CD4-positive, alpha-beta memory T cell (primary cell): ENCODE results near the gene MAP2K1. TPM values are rescaled to one million over a fixed set of nuclear protein-coding genes. Genes with fewer than 3 reads are reported as not detected.
A peak's percentile ranks its signal among the peaks of the same experiment; 100 is the strongest.

Experiments
- CTCF ChIA-PET: fragments of 350-600 bp; sonication (Branson Sonifier 250); formaldehyde crosslinking; loops from one replicate; lab custom pipeline; 2021; ENCODE audit warnings: inconsistent platforms; ENCODE audit not compliant: partially characterized antibody; lab: Charles Lee
- POLR2A ChIA-PET: fragments of 350-600 bp; sonication (Branson Sonifier 250); formaldehyde crosslinking; loops from one replicate; lab custom pipeline; 2021; ENCODE audit not compliant: partially characterized antibody; lab: Charles Lee
- DNase-seq, 5 donors: peaks; one replicate each; pipeline versions ENCODE4 v3.0.0 to v3.0.0-alpha.2; 2020 to 2022; ENCODE audit warnings: mixed read lengths in 1 of 5
- H3K27ac ChIP-seq: one replicate; pipeline ENCODE4 v1.7.0; 2013; ENCODE audit warnings: low read depth, low read length
- H3K27me3 ChIP-seq: 2 replicates; pipeline ENCODE4 v1.7.0; 2013; ENCODE audit warnings: mild to moderate bottlenecking, low read length, moderate library complexity; ENCODE audit not compliant: insufficient read depth
- H3K36me3 ChIP-seq: 2 replicates; pipeline ENCODE4 v1.7.0; 2013; ENCODE audit warnings: mild to moderate bottlenecking, low read length, moderate library complexity; ENCODE audit not compliant: insufficient read depth
- H3K4me1 ChIP-seq: 2 replicates; pipeline ENCODE4 v1.7.0; 2013; ENCODE audit warnings: mild to moderate bottlenecking, low read length, moderate library complexity; ENCODE audit not compliant: insufficient read depth
- H3K4me3 ChIP-seq, 2 donors: one replicate each; pipeline ENCODE4 v1.7.0; 2013; ENCODE audit warnings: low read length in 2 of 2, mild to moderate bottlenecking in 1 of 2
- H3K9me3 ChIP-seq, 2 donors: one replicate each; pipeline ENCODE4 v1.7.0; 2013; ENCODE audit warnings: low read length in 2 of 2, control low read depth in 1 of 2; ENCODE audit not compliant: control insufficient read depth in 1 of 2
- H3K27ac Mint-ChIP-seq, 7 donors: one replicate each; pipeline ENCODE4 v1.8.0; 2020 to 2021; ENCODE audit warnings: mixed read lengths in 7 of 7, mild to moderate bottlenecking in 6 of 7, inconsistent platforms in 3 of 7, moderate library complexity in 3 of 7
- H3K27me3 Mint-ChIP-seq, 2 donors: one replicate each; pipeline ENCODE4 v1.8.0; 2020 to 2021; ENCODE audit warnings: mixed read lengths in 2 of 2
- H3K36me3 Mint-ChIP-seq, 2 donors: one replicate each; pipeline ENCODE4 v1.8.0; 2020 to 2021; ENCODE audit warnings: mixed read lengths in 2 of 2, inconsistent platforms in 1 of 2, mild to moderate bottlenecking in 1 of 2
- H3K4me1 Mint-ChIP-seq, 4 donors: one replicate each; pipeline ENCODE4 v1.8.0; 2020 to 2021; ENCODE audit warnings: mixed read lengths in 4 of 4, mild to moderate bottlenecking in 1 of 4
- H3K4me3 Mint-ChIP-seq, 8 donors: one replicate each; pipeline ENCODE4 v1.8.0; 2020 to 2021; ENCODE audit warnings: mixed read lengths in 8 of 8, mild to moderate bottlenecking in 7 of 8, moderate library complexity in 6 of 8, inconsistent platforms in 3 of 8
- H3K9me3 Mint-ChIP-seq, 8 donors: one replicate each; pipeline ENCODE4 v1.8.0; 2020 to 2021; ENCODE audit warnings: mixed read lengths in 8 of 8, mild to moderate bottlenecking in 5 of 8, inconsistent platforms in 3 of 8, moderate library complexity in 1 of 8
- intact Hi-C: fragments of 100-400 bp; cut with micrococcal nuclease; formaldehyde crosslinking; loops from one replicate; pipeline ENCODE4 v1.15.1; 2023
- polyA plus RNA-seq, 2 donors: library from polyadenylated mRNA; unstranded; fragments of 300-500 nt; fragmentation: Illumina TruSeq; gene quantifications; one replicate each; pipeline ENCODE4 v1.2.3, GENCODE V29; 2021
- total RNA-seq, 2 experiments: library from RNA; stranded (reverse); gene quantifications; one replicate each; pipeline ENCODE4 v1.2.3, GENCODE V29; 2021

Gene MAP2K1
- total and polyA plus RNA-seq, 4 experiments from 2014 or later: 44.9 to 71.2 (median 54.5) TPM

DNA sequence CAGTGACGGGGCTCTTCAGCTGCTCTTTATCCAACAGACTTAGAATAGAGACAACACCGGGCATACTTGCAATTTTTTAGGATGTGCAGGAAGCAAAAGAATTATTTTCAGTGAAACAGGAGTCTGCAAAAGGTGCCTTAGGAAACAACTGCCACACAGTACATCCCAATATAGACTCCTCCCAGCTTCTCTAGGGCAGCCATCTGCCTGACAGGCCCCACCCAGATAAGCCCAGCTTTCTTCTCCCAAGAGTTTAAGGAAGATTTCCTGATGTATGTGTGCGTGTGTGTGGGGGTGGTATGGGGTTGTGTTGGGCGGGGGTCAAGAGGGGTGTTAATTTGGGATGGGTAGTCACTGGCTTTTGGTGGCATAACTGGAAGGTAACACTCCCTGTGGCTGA is 21.5 kb downstream of the MAP2K1 start:
- CTCF ChIA-PET: no interaction called here
- peaks cover 88% of the 10 kb centered on the region for H3K4me1 ChIP-seq

DNA sequence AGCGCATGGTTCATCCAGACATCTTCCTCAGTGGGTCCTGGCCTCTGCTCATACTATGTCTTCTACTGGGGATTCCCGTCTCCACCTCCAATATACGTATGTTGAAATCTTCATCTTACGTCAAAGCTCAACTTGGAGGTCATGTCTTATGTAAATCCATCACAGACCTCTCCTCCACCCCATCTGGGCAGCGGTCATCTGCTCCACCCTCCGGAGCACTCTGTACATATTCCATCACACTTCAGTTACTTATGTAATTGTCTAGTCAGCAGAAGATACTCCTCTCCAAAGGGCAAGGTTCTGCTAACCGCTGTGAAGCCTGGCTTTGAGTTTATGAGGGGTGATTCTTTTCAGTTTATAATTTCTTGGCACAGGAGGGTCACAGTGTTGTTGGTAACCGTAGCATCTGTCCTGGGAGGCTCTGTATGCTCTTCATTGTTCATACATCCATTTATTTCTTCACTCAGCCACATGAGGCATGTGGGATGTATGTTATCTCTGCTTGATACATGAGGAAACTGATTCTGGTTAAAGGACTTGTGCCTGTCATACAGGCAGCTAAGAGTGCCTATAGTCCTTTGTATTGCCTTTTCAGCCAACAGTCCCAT is 22.1 kb downstream of the MAP2K1 start:
- no peak for DNase-seq
- Histone ChIP-seq H3K4me3 (no peak overlapping the region), H3K36me3 (no peaks in the 10 kb centered on the region), H3K27me3 (no peaks in the 10 kb centered on the region), H3K27ac (no peak overlapping the region), H3K9me3 (no peaks in the 10 kb centered on the region), H3K4me1 (peaks cover 83% of the 10 kb centered on the region)
- ChIA-PET CTCF (no interaction called here), POLR2A (no interaction called here)
- Mint-ChIP-seq H3K27ac (peak overlapping the region in 6 of 7 donors; percentile 17 to 77 (median 35)), H3K36me3 (peaks cover 2 to 6% of the 10 kb centered on the region in 2 donors), H3K27me3 (no peaks in the 10 kb centered on the region), H3K4me1 (peaks cover 65 to 94% (median 81%) of the 10 kb centered on the region in 4 donors), H3K4me3 (peak overlapping the region in 4 of 8 donors; percentile 13 to 84 (median 56)), H3K9me3 (peaks cover 0 to 4% (median 0%) of the 10 kb centered on the region in 8 donors)
- intact Hi-C loops: no loop called here

More for the DNA sequence above, 21.5 kb downstream of the MAP2K1 start:
- POLR2A ChIA-PET: no interaction called here
- Histone ChIP-seq H3K9me3 (no peaks in the 10 kb centered on the region), H3K36me3 (no peaks in the 10 kb centered on the region), H3K27ac (no peak overlapping the region), H3K4me3 (no peak overlapping the region), H3K27me3 (no peaks in the 10 kb centered on the region)
- peaks cover 0 to under 1% (median 0%) of the 10 kb centered on the region in 8 donors for H3K9me3 Mint-ChIP-seq
- peaks cover 0 to under 1% of the 10 kb centered on the region in 2 donors for H3K36me3 Mint-ChIP-seq
- H3K4me1 Mint-ChIP-seq: peaks cover 68 to 94% (median 83%) of the 10 kb centered on the region in 4 donors
- H3K27me3 Mint-ChIP-seq: no peaks in the 10 kb centered on the region
- peak overlapping the region in 3 of 8 donors; percentile 35 to 42 (median 39) for H3K4me3 Mint-ChIP-seq
- H3K27ac Mint-ChIP-seq: peak overlapping the region in 4 of 7 donors; percentile 11 to 77 (median 53)
- intact Hi-C loops: no loop called here
- DNase-seq: no peak

DNA sequence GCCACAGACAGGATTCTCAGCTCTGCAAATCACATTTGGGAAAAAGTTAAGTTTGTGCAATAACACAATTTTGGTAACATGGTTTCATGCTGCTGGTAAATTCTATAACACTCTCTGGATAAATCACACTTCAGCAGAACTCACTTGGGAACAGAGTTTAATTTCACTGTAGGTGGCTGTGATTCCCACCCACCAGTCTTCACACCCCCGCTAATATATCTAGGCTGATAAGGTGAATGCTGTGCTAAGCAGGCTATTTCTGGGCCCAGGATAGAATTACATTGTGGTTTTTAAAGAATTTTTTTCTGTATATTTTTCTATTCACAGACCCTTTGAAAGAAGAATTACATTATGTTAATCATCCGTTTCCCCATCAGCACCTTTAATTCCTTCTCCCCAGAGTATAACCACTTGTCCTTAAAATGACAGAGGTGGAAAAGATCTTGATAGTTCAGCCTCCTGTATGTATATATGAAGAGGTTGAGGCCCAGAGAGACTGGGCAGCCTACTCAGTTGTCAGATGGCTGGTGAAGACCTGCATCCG is 22.9 kb downstream of the MAP2K1 start:
- Mint-ChIP-seq H3K4me1 (peaks cover 63 to 94% (median 78%) of the 10 kb centered on the region in 4 donors), H3K9me3 (peaks cover 0 to 12% (median 2%) of the 10 kb centered on the region in 8 donors), H3K36me3 (peaks cover 2 to 11% of the 10 kb centered on the region in 2 donors), H3K27ac (peak overlapping the region in 5 of 7 donors; percentile 6 to 84 (median 56)), H3K4me3 (peak overlapping the region in 7 of 8 donors; percentile 22 to 84 (median 79)), H3K27me3 (no peaks in the 10 kb centered on the region)
- Histone ChIP-seq H3K4me1 (peaks cover 74% of the 10 kb centered on the region), H3K36me3 (no peaks in the 10 kb centered on the region), H3K27me3 (no peaks in the 10 kb centered on the region), H3K9me3 (peaks cover 0 to 4% of the 10 kb centered on the region in 2 donors), H3K4me3 (no peak overlapping the region), H3K27ac (no peak overlapping the region)
- ChIA-PET POLR2A (no interaction called here), CTCF (no interaction called here)
- intact Hi-C loops: no loop called here
- DNase-seq: no peak

DNA sequence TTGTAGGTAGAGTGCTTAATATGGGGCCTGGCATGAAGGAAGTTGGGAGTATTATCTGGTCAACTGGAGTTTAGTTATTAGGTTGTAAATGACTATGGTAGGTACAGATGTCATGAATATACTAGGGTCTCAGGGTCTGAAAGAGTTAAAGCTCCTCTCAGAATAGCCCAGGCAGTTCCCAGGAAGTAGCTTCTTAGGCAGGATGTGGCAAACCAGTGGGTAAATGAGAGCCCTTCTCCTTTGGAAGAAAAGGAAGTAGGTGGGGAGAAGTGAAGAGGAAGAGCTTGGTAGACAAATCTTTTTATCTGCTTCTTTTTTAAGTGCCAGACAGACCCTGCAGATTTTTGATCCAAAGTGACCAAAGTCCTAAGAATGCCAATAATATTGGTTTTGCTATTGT is 24.5 kb downstream of the MAP2K1 start:
- H3K27ac Mint-ChIP-seq: peak overlapping the region; percentile 36 to 92 (median 59)
- H3K27me3 ChIP-seq: no peaks in the 10 kb centered on the region
- peaks cover 69 to 97% (median 82%) of the 10 kb centered on the region in 4 donors for H3K4me1 Mint-ChIP-seq
- H3K9me3 ChIP-seq: peaks cover 0 to 4% of the 10 kb centered on the region in 2 donors
- peak overlapping the region; percentile 64 to 88 (median 80) for H3K4me3 Mint-ChIP-seq
- H3K4me3 ChIP-seq: no peak overlapping the region
- intact Hi-C loops: no loop called here
- CTCF ChIA-PET: interaction anchor here (0.9 to 3.3 kb wide), 4 partner anchors 8 to 71 kb away, joined by 3 to 15 read pairs (median 4); partner anchors contain the start of gene MAP2K1
- H3K4me1 ChIP-seq: peaks cover 67% of the 10 kb centered on the region
- DNase-seq: no peak
- H3K9me3 Mint-ChIP-seq: peaks cover 0 to 16% (median 5%) of the 10 kb centered on the region in 8 donors
- H3K36me3 ChIP-seq: no peaks in the 10 kb centered on the region
- no peaks in the 10 kb centered on the region for H3K27me3 Mint-ChIP-seq
- no peak overlapping the region for H3K27ac ChIP-seq
- H3K36me3 Mint-ChIP-seq: peaks cover 9 to 19% of the 10 kb centered on the region in 2 donors
- POLR2A ChIA-PET: interaction anchor here (0.9 to 1.8 kb wide), 3 partner anchors 17 to 25 kb away, joined by 3 to 12 read pairs (median 5); partner anchors contain the start of gene MAP2K1

DNA sequence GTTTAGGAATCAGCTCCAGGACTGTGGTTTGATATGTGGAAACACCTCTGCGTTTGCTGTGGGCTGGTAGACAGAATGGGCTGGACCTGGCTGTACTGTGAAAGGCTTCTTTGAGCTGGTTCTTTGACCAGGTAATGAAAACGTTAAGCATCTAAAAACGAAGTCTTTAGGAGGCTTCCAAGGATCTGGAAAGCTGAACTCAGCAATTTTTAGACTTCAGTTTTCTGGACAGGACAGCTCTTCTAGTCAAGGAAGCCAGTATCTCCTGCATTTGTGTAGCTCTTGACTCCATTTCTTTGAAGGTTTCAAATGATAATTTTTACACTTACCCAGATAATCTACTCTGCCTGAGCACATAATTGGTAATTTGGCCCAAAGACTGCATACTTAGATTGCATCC is 25.5 kb downstream of the MAP2K1 start:
- no peaks in the 10 kb centered on the region for H3K36me3 ChIP-seq
- H3K9me3 ChIP-seq: peaks cover 0 to 4% of the 10 kb centered on the region in 2 donors
- peak overlapping the region in 3 of 8 donors; percentile 31 to 72 (median 57) for H3K4me3 Mint-ChIP-seq
- H3K4me1 ChIP-seq: peaks cover 63% of the 10 kb centered on the region
- no peaks in the 10 kb centered on the region for H3K27me3 ChIP-seq
- H3K9me3 Mint-ChIP-seq: peaks cover 0 to 16% (median 5%) of the 10 kb centered on the region in 8 donors
- intact Hi-C loops: no loop called here
- POLR2A ChIA-PET: interaction anchor here (0.6 to 0.7 kb wide), 2 partner anchors 11 to 126 kb away, joined by 3 to 4 read pairs; no protein-coding TSS in a partner anchor
- no peak overlapping the region for H3K27ac ChIP-seq
- no peak overlapping the region for H3K4me3 ChIP-seq
- H3K4me1 Mint-ChIP-seq: peaks cover 70 to 97% (median 85%) of the 10 kb centered on the region in 4 donors
- H3K27ac Mint-ChIP-seq: peak overlapping the region in 3 of 7 donors; percentile 5 to 33 (median 18)
- peaks cover 11 to 19% of the 10 kb centered on the region in 2 donors for H3K36me3 Mint-ChIP-seq
- no peaks in the 10 kb centered on the region for H3K27me3 Mint-ChIP-seq
- CTCF ChIA-PET: interaction anchor here (0.7 to 3.3 kb wide), 3 partner anchors 9 to 26 kb away, joined by 3 to 15 read pairs (median 5); partner anchors contain the start of gene MAP2K1
- no peak for DNase-seq

DNA sequence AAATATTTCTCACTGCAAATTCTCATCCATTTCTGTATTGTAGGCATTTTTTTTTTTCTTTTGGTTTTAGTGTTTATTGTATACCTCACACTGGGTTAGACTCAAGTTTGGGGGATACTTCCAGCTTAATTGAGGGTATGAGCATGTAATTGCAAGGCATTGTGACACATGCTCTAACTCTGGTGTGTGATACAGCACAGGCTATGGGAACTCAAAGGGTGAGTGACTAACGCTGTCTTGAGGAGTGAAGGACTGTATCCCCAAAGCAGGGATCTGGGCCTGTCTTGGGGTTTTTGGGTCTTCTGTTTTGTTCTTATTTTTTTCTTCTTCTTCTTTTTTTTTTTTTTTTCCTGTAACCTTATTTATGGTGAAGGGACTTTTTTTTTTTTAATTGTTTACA is 26.9 kb downstream of the MAP2K1 start:
- CTCF ChIA-PET: no interaction called here
- H3K27ac ChIP-seq: no peak overlapping the region
- no peak for DNase-seq
- no peaks in the 10 kb centered on the region for H3K27me3 ChIP-seq
- H3K36me3 ChIP-seq: no peaks in the 10 kb centered on the region
- POLR2A ChIA-PET: interaction anchor here (0.6 to 1.7 kb wide), 3 partner anchors 8 to 27 kb away, joined by 3 read pairs; partner anchors contain the start of gene MAP2K1
- Mint-ChIP-seq H3K9me3 (peaks cover 0 to 16% (median 5%) of the 10 kb centered on the region in 8 donors), H3K4me3 (peak overlapping the region in 3 of 8 donors; percentile 9 to 48 (median 29)), H3K27me3 (no peaks in the 10 kb centered on the region), H3K27ac (peak overlapping the region in 1 of 7 donors; percentile 29), H3K36me3 (peaks cover 11 to 19% of the 10 kb centered on the region in 2 donors), H3K4me1 (peaks cover 66 to 94% (median 82%) of the 10 kb centered on the region in 4 donors)
- H3K4me1 ChIP-seq: peaks cover 54% of the 10 kb centered on the region
- intact Hi-C loops: no loop called here
- H3K4me3 ChIP-seq: no peak overlapping the region
- peaks cover 0 to 4% of the 10 kb centered on the region in 2 donors for H3K9me3 ChIP-seq
